BLaER1 treated with 17β-estradiol and CSF1 and Interleukin-3, amounts not matched to agents 10 nM and 100 nM (cell line): ENCODE data around the gene MCCD1.
A peak's percentile ranks its signal among the peaks of the same experiment; 100 is the strongest.

Experiments used
- H3K27ac ChIP-seq, 11 experiments: shearing (Covaris generic); formaldehyde crosslinking; 2 replicates each; pipeline ENCODE4 v1.8.1; 2022
- H3K27me3 ChIP-seq, 11 experiments: shearing (Covaris generic); formaldehyde crosslinking; 2 replicates each; pipeline ENCODE4 v1.8.1; 2022
- H3K36me3 ChIP-seq, 11 experiments: shearing (Covaris generic); formaldehyde crosslinking; 2 replicates each; pipeline ENCODE4 v1.8.1; 2022
- H3K4me1 ChIP-seq, 10 experiments: shearing (Covaris generic); formaldehyde crosslinking; 2 replicates each; pipeline ENCODE4 v1.8.1; 2022
- H3K4me2 ChIP-seq, 11 experiments: shearing (Covaris generic); formaldehyde crosslinking; 2 replicates each; pipeline ENCODE4 v1.8.1; 2022
- H3K4me3 ChIP-seq, 10 experiments: shearing (Covaris generic); formaldehyde crosslinking; 2 replicates each; pipeline ENCODE4 v1.8.1; 2022
- H3K9ac ChIP-seq, 11 experiments: shearing (Covaris generic); formaldehyde crosslinking; 2 replicates each; pipeline ENCODE4 v1.8.1; 2022
- H3K9me3 ChIP-seq, 11 experiments: shearing (Covaris generic); formaldehyde crosslinking; replicated peaks in 1 of 11; 2 replicates each; pipeline ENCODE4 v1.8.1; 2022
- H4K20me1 ChIP-seq, 11 experiments: shearing (Covaris generic); formaldehyde crosslinking; 2 replicates each; pipeline ENCODE4 v1.8.1; 2022
- Cebpa-rat ChIP-seq, 11 experiments: shearing (Covaris generic); IDR thresholded peaks; 2 replicates each; pipeline ENCODE4 v1.8.1; 2022

MCCD1 gene

GRCh38 chr6:31575335-31575901 is 46.7 kb downstream of the MCCD1 start, which contains the start of gene TNF:
TNF (plus strand) TSS chr6:31575565; CDS start chr6:31575742, 177 bp downstream.
- H3K36me3 ChIP-seq = peaks cover 18 to 28% (median 26%) of the 10 kb centered on the region in 11 experiments
- peaks cover 0 to 31% (median 17%) of the 10 kb centered on the region in 11 experiments; a peak in 15 of 22 replicates for H4K20me1 ChIP-seq
- TF ChIP-seq Cebpa-rat (IDR thresholded peaks at IDR 0.05) = peak in 1 of 11 experiments; percentile 55; a peak in 1 of 22 replicates
- no peaks in the 10 kb centered on the region for H3K27me3 ChIP-seq
- H3K27ac ChIP-seq = peak within 1 kb of the TSS; percentile 58 to 93 (median 86); a peak in 21 of 22 replicates
- peak within 1 kb of the TSS; percentile 71 to 89 (median 85) for H3K4me3 ChIP-seq
- no peaks in the 10 kb centered on the region for H3K9me3 ChIP-seq
- H3K9ac ChIP-seq = peak within 1 kb of the TSS; percentile 82 to 94 (median 87)
- peak within 1 kb of the TSS; percentile 90 to 100 (median 96) for H3K4me2 ChIP-seq
- H3K4me1 ChIP-seq = peaks cover 83 to 99% (median 97%) of the 10 kb centered on the region in 10 experiments

GRCh38 chr6:31575952-31576685 is 47.4 kb downstream of the MCCD1 start:
- H4K20me1 ChIP-seq = peaks cover 0 to 31% (median 17%) of the 10 kb centered on the region in 11 experiments; a peak in 15 of 22 replicates
- no peaks in the 10 kb centered on the region for H3K27me3 ChIP-seq
- peak overlapping the region; percentile 90 to 100 (median 96) for H3K4me2 ChIP-seq
- H3K4me1 ChIP-seq = peaks cover 82 to 97% (median 94%) of the 10 kb centered on the region in 10 experiments
- H3K9me3 ChIP-seq = no peaks in the 10 kb centered on the region
- H3K4me3 ChIP-seq = peak overlapping the region; percentile 71 to 89 (median 85)
- peak overlapping the region; percentile 35 to 93 (median 86); a peak in 21 of 22 replicates for H3K27ac ChIP-seq
- H3K36me3 ChIP-seq = peaks cover 18 to 28% (median 26%) of the 10 kb centered on the region in 11 experiments
- TF ChIP-seq Cebpa-rat (IDR thresholded peaks at IDR 0.05) = no peak
- H3K9ac ChIP-seq = peak overlapping the region; percentile 82 to 94 (median 87)

GRCh38 chr6:31576897-31577578 is 48.3 kb downstream of the MCCD1 start:
- H3K4me3 ChIP-seq = peak overlapping the region; percentile 71 to 89 (median 85)
- TF ChIP-seq Cebpa-rat (IDR thresholded peaks at IDR 0.05) = no peak
- peak overlapping the region; percentile 82 to 94 (median 87) for H3K9ac ChIP-seq
- no peaks in the 10 kb centered on the region for H3K9me3 ChIP-seq
- peaks cover 78 to 97% (median 93%) of the 10 kb centered on the region in 10 experiments for H3K4me1 ChIP-seq
- peaks cover 0 to 31% (median 17%) of the 10 kb centered on the region in 11 experiments; a peak in 15 of 22 replicates for H4K20me1 ChIP-seq
- H3K4me2 ChIP-seq = peak overlapping the region; percentile 90 to 100 (median 96)
- H3K27ac ChIP-seq = peak overlapping the region in 10 of 11 experiments; percentile 74 to 93 (median 86); a peak in 19 of 22 replicates
- no peaks in the 10 kb centered on the region for H3K27me3 ChIP-seq
- peaks cover 18 to 28% (median 26%) of the 10 kb centered on the region in 11 experiments for H3K36me3 ChIP-seq

GRCh38 chr6:31577579-31577966 is 48.8 kb downstream of the MCCD1 start:
- Histone ChIP-seq H3K4me3 (peak overlapping the region; percentile 71 to 89 (median 85); a peak in 19 of 20 replicates), H3K4me2 (peak overlapping the region; percentile 90 to 100 (median 96)), H4K20me1 (peaks cover 0 to 31% (median 17%) of the 10 kb centered on the region in 11 experiments; a peak in 15 of 22 replicates), H3K27me3 (no peaks in the 10 kb centered on the region), H3K4me1 (peaks cover 78 to 97% (median 93%) of the 10 kb centered on the region in 10 experiments), H3K9ac (peak overlapping the region; percentile 82 to 94 (median 87); a peak in 19 of 22 replicates), H3K9me3 (no peaks in the 10 kb centered on the region), H3K36me3 (peaks cover 18 to 28% (median 26%) of the 10 kb centered on the region in 11 experiments), H3K27ac (peak overlapping the region in 7 of 11 experiments; percentile 83 to 93 (median 90); a peak in 11 of 22 replicates)
- no peak for TF ChIP-seq Cebpa-rat (IDR thresholded peaks at IDR 0.05)

DNA sequence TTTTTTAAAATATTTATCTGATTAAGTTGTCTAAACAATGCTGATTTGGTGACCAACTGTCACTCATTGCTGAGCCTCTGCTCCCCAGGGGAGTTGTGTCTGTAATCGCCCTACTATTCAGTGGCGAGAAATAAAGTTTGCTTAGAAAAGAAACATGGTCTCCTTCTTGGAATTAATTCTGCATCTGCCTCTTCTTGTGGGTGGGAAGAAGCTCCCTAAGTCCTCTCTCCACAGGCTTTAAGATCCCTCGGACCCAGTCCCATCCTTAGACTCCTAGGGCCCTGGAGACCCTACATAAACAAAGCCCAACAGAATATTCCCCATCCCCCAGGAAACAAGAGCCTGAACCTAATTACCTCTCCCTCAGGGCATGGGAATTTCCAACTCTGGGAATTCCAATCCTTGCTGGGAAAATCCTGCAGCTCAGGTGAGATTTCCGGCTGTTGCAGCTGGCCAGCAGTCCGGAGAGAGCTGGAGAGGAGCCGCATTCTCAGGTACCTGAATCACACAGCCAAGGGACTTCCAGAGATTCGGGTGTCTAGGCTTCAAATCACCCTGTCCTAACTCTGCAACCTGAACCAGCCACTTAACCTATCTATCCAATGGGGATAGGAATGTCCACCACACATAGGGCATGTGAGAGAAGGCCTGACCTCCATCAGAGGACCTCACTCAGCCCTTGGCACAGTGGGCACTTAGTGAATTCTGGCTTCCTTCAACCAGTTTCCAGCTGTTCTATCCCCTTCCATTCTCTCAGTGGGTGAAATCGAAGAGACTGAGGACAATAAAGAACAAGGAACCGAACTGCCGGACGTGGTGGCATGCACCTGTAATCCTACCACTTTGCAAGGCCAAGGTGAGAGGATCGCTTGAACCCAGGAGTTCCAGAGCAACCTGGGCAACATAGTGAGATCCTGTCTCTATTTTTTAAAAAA is 49.7 kb downstream of the MCCD1 start:
- Histone ChIP-seq H4K20me1 (peaks cover 0 to 31% (median 17%) of the 10 kb centered on the region in 11 experiments; a peak in 15 of 22 replicates), H3K9ac (peak overlapping the region in 6 of 11 experiments; percentile 84 to 94 (median 86); a peak in 6 of 22 replicates), H3K27ac (peak overlapping the region in 2 of 11 experiments; percentile 90 to 93; a peak in 1 of 22 replicates), H3K27me3 (no peaks in the 10 kb centered on the region), H3K4me3 (peak overlapping the region in 8 of 10 experiments; percentile 79 to 89 (median 86); a peak in 13 of 20 replicates), H3K9me3 (no peaks in the 10 kb centered on the region), H3K4me2 (peak overlapping the region; percentile 90 to 100 (median 96)), H3K36me3 (peaks cover 18 to 28% (median 26%) of the 10 kb centered on the region in 11 experiments), H3K4me1 (peaks cover 80 to 96% (median 91%) of the 10 kb centered on the region in 10 experiments)
- no peak for TF ChIP-seq Cebpa-rat (IDR thresholded peaks at IDR 0.05)

DNA sequence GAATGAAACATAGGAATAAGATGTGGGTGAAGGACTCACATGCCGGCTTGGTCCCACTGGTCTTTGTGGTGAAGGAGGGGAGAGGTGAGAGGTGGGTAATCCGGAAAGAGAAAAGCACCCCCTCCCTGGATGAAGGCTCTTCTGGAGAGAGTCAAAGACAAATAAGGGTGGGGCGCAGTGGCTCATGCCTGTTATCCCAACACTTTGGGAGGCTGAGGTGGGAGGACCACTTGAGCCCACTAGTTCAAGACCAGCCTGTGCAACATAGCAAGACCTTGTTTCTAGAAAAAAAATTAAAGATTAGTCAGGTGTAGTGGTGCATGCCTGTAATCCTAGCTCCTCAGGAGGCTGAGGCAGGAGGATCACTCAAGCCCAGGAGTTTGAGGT is 50.4 kb downstream of the MCCD1 start:
- Histone ChIP-seq H3K36me3 (peaks cover 18 to 28% (median 26%) of the 10 kb centered on the region in 11 experiments), H3K27ac (no peak overlapping the region), H4K20me1 (peaks cover 0 to 31% (median 17%) of the 10 kb centered on the region in 11 experiments; a peak in 15 of 22 replicates), H3K4me2 (peak overlapping the region; percentile 90 to 100 (median 96); a peak in 20 of 22 replicates), H3K27me3 (no peaks in the 10 kb centered on the region), H3K4me1 (peaks cover 80 to 95% (median 86%) of the 10 kb centered on the region in 10 experiments), H3K9me3 (no peaks in the 10 kb centered on the region), H3K4me3 (no peak overlapping the region), H3K9ac (no peak overlapping the region)
- no peak for TF ChIP-seq Cebpa-rat (IDR thresholded peaks at IDR 0.05)
